ENCODE data around the gene PDCD4. TPM values are rescaled to one million over a fixed set of nuclear protein-coding genes. Genes with fewer than 3 reads are reported as not detected.
A peak's percentile ranks its signal among the peaks of the same experiment; 100 is the strongest.
"Not testable (repeated sequence)": the region's sequence is repeated elsewhere in the genome, so short reads cannot be mapped to it uniquely, and the experiment has no call there.

The PDCD4 gene
- total RNA-seq, 1 experiment from 2014 or later = 32.7 TPM

- CTCF ChIA-PET = no interaction called here
Measured at GRCh38 chr10:110915035-110915434, 43.3 kb downstream of the PDCD4 start.

GRCh38 chr10:110915600-110915999 lies 43.9 kb downstream of the PDCD4 start:
- H3K4me3 Mint-ChIP-seq; H3K27me3 Mint-ChIP-seq (ENCODE audit: low read depth); DNase-seq (ENCODE audit: low spot score); H3K27ac Mint-ChIP-seq; CTCF ChIA-PET; POLR2A ChIA-PET; ATAC-seq; H3K36me3 Mint-ChIP-seq; H3K9me3 Mint-ChIP-seq: not testable (repeated sequence)
- peaks cover 21% of the 10 kb centered on the region for H3K4me1 Mint-ChIP-seq
- TF ChIP-seq ZNF121 (CRISPR knock-in tag; IDR thresholded peaks at IDR 0.05) = peak; percentile 3; the same call in 1 of the 2 replicates

More at GRCh38 chr10:110915035-110915434, 43.3 kb downstream of the PDCD4 start:
- Mint-ChIP-seq H3K9me3 (no peaks in the 10 kb centered on the region), H3K27me3 (ENCODE audit: low read depth) (no peaks in the 10 kb centered on the region), H3K4me1 (peaks cover 21% of the 10 kb centered on the region), H3K36me3 (no peaks in the 10 kb centered on the region), H3K4me3 (no peak overlapping the region), H3K27ac (no peak overlapping the region)
- no peak for TF ChIP-seq HMGXB4 (CRISPR knock-in tag; IDR thresholded peaks at IDR 0.05)
- no peak for TF ChIP-seq FOXP4 (CRISPR knock-in tag; IDR thresholded peaks at IDR 0.05)
- POLR2A ChIA-PET = no interaction called here
- ATAC-seq = no peak
- DNase-seq (ENCODE audit: low spot score) = no peak

GRCh38 chr10:110916554-110917346 lies 45.0 kb downstream of the PDCD4 start:
- no peak for DNase-seq (ENCODE audit: low spot score)
- no peak for TF ChIP-seq ATF3 (CRISPR knock-in tag; conservative IDR thresholded peaks at IDR 0.05)
- TF ChIP-seq SMAD4 (CRISPR knock-in tag; IDR thresholded peaks at IDR 0.05) = no peak
- TF ChIP-seq IRF1 (CRISPR knock-in tag; IDR thresholded peaks at IDR 0.05) = no peak
- no peak for TF ChIP-seq AFF4 (CRISPR knock-in tag; IDR thresholded peaks at IDR 0.05; ENCODE audit: borderline replicate concordance)
- no peak for TF ChIP-seq PREB (CRISPR knock-in tag; IDR thresholded peaks at IDR 0.05; ENCODE audit: borderline replicate concordance)
- no peak for TF ChIP-seq FOXP4 (CRISPR knock-in tag; IDR thresholded peaks at IDR 0.05)
- no peak for TF ChIP-seq KAT7 (CRISPR knock-in tag; IDR thresholded peaks at IDR 0.05; ENCODE audit: borderline replicate concordance)
- no peak for TF ChIP-seq ZNF121 (CRISPR knock-in tag; IDR thresholded peaks at IDR 0.05)
- no peak for TF ChIP-seq E2F5 (CRISPR knock-in tag; IDR thresholded peaks at IDR 0.05)
- no peak for TF ChIP-seq ATF1 (CRISPR knock-in tag; IDR thresholded peaks at IDR 0.05)
- TF ChIP-seq ATF6 (CRISPR knock-in tag; IDR thresholded peaks at IDR 0.05) = no peak
- TF ChIP-seq ZNF263 (CRISPR knock-in tag; IDR thresholded peaks at IDR 0.05; ENCODE audit: low read depth) = no peak

More at GRCh38 chr10:110916554-110917346, 45.0 kb downstream of the PDCD4 start:
- Mint-ChIP-seq H3K27ac (0 out of 2 replicates have a peak overlapping the region, but pooled peaks have one; percentile 64), H3K4me1 (peaks cover 27% of the 10 kb centered on the region), H3K4me3 (peak overlapping the region; percentile 97), H3K9me3 (no peaks in the 10 kb centered on the region), H3K27me3 (ENCODE audit: low read depth) (no peaks in the 10 kb centered on the region), H3K36me3 (no peaks in the 10 kb centered on the region)
- ChIA-PET POLR2A (interaction anchor here (0.6 kb wide), 1 partner anchor 40 kb away, joined by 3 read pairs; no protein-coding TSS in a partner anchor), CTCF (interaction anchor here (0.6 kb wide), 1 partner anchor 113 kb away, joined by 6 read pairs; no protein-coding TSS in a partner anchor)
- ATAC-seq = no peak

Measured in WTC11 (cell line).